ENCODE data around the gene SAMD4B.

SAMD4B gene

DNA sequence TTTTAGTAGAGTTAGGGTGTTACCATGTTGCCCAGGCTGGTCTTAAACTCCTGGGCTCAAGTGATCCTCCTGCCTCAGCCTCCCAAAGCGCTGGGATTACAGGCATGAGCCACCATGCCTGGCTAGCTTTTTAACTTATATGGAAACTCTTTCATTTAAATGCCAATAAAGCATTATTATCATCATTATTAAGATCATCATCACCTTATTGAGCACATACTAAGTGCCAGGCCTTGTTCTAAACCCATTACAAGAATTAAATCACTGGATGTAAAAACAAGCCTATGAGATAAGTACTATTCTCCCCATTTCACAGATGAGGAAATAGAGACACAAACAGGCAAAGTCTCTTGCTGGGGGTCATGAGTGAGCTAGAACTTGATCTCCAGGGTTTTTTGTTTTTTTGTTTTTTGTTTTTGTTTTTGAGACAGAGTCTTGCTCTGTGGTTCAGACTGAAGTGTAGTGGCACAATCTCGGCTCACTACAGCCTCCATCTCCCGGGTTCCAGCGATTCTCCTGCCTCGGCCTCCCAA is 7.7 kb upstream of the SAMD4B start:
- Histone ChIP-seq H4K20me1 (ENCODE audit: insufficient read depth, low read length) (no peaks in the 10 kb centered on the region), H3K9me3 (replicated peaks; ENCODE audit: insufficient read depth, low read length) (no peaks in the 10 kb centered on the region), H3K9ac (ENCODE audit: low read length) (no peak overlapping the region; the same call in 1 of the 2 replicates), H3K4me2 (ENCODE audit: low read depth, low read length) (peak overlapping the region; percentile 53; the same call in 1 of the 2 replicates), H3K36me3 (replicated peaks; ENCODE audit: insufficient read depth, low read length) (no peaks in the 10 kb centered on the region), H2AFZ (ENCODE audit: low read length) (no peak overlapping the region), H3K27ac (ENCODE audit: low read length) (no peak overlapping the region), H3K4me3 (ENCODE audit: low read length) (peak overlapping the region; percentile 73), H3K27me3 (replicated peaks; ENCODE audit: insufficient read depth, low read length) (no peaks in the 10 kb centered on the region), H3K4me1 (ENCODE audit: low read length) (no peaks in the 10 kb centered on the region; the same call in 1 of the 2 replicates), H3K9me2 (replicated peaks; ENCODE audit: insufficient read depth, low read length) (no peaks in the 10 kb centered on the region), H3K79me2 (ENCODE audit: low read length) (peaks cover 21% of the 10 kb centered on the region), H3F3A (ENCODE audit: insufficient read depth, low read length) (peaks cover 4% of the 10 kb centered on the region; the same call in 1 of the 2 replicates)
- DNase-seq: no peak
- TF ChIP-seq, protein P1, sequence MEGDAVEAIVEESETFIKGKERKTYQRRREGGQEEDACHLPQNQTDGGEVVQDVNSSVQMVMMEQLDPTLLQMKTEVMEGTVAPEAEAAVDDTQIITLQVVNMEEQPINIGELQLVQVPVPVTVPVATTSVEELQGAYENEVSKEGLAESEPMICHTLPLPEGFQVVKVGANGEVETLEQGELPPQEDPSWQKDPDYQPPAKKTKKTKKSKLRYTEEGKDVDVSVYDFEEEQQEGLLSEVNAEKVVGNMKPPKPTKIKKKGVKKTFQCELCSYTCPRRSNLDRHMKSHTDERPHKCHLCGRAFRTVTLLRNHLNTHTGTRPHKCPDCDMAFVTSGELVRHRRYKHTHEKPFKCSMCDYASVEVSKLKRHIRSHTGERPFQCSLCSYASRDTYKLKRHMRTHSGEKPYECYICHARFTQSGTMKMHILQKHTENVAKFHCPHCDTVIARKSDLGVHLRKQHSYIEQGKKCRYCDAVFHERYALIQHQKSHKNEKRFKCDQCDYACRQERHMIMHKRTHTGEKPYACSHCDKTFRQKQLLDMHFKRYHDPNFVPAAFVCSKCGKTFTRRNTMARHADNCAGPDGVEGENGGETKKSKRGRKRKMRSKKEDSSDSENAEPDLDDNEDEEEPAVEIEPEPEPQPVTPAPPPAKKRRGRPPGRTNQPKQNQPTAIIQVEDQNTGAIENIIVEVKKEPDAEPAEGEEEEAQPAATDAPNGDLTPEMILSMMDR (IDR thresholded peaks at IDR 0.05; ENCODE audit: low read length): no peak
- no peak for TF ChIP-seq EZH2 (optimal IDR thresholded peaks at IDR 0.05; ENCODE audit: low read depth, low read length)

- Histone ChIP-seq H3K9me3 (replicated peaks; ENCODE audit: insufficient read depth, low read length) (no peaks in the 10 kb centered on the region), H3K36me3 (replicated peaks; ENCODE audit: insufficient read depth, low read length) (no peaks in the 10 kb centered on the region), H2AFZ (ENCODE audit: low read length) (peak overlapping the region; percentile 32), H4K20me1 (ENCODE audit: insufficient read depth, low read length) (no peaks in the 10 kb centered on the region), H3K27me3 (replicated peaks; ENCODE audit: insufficient read depth, low read length) (no peaks in the 10 kb centered on the region), H3K4me3 (ENCODE audit: low read length) (peak overlapping the region; percentile 73), H3K4me1 (ENCODE audit: low read length) (no peaks in the 10 kb centered on the region; the same call in 1 of the 2 replicates), H3F3A (ENCODE audit: insufficient read depth, low read length) (peaks cover 4% of the 10 kb centered on the region; the same call in 1 of the 2 replicates), H3K9ac (ENCODE audit: low read length) (peak overlapping the region; percentile 72), H3K79me2 (ENCODE audit: low read length) (peaks cover 21% of the 10 kb centered on the region), H3K9me2 (replicated peaks; ENCODE audit: insufficient read depth, low read length) (no peaks in the 10 kb centered on the region), H3K27ac (ENCODE audit: low read length) (peak overlapping the region; percentile 52; the same call in 1 of the 2 replicates), H3K4me2 (ENCODE audit: low read depth, low read length) (peak overlapping the region; percentile 53)
- DNase-seq: no peak
- TF ChIP-seq EZH2phosphoT487 (IDR thresholded peaks at IDR 0.05; ENCODE audit: low read length) (no peak), EZH2 (optimal IDR thresholded peaks at IDR 0.05; ENCODE audit: low read depth, low read length) (no peak)
- TF ChIP-seq, protein P1 (IDR thresholded peaks at IDR 0.05; ENCODE audit: low read length): no peak
These were observed 7.1 kb upstream of the SAMD4B start for GRCh38 chr19:39335168-39335548.

GRCh38 chr19:39336483-39336882 is 5.7 kb upstream of the SAMD4B start:
- no peak overlapping the region; the same call in 1 of the 2 replicates for H3K27ac ChIP-seq (ENCODE audit: low read length)
- H3K9me3 ChIP-seq (replicated peaks; ENCODE audit: insufficient read depth, low read length): no peaks in the 10 kb centered on the region
- H3K79me2 ChIP-seq (ENCODE audit: low read length): peaks cover 30% of the 10 kb centered on the region
- no peaks in the 10 kb centered on the region for H4K20me1 ChIP-seq (ENCODE audit: insufficient read depth, low read length)
- H3K27me3 ChIP-seq (replicated peaks; ENCODE audit: insufficient read depth, low read length): no peaks in the 10 kb centered on the region
- H3K9me2 ChIP-seq (replicated peaks; ENCODE audit: insufficient read depth, low read length): no peaks in the 10 kb centered on the region
- H3K9ac ChIP-seq (ENCODE audit: low read length): no peak overlapping the region
- no peak for DNase-seq
- no peak overlapping the region for H3K4me3 ChIP-seq (ENCODE audit: low read length)
- H3K4me1 ChIP-seq (ENCODE audit: low read length): peaks cover 4% of the 10 kb centered on the region
- H2AFZ ChIP-seq (ENCODE audit: low read length): no peak overlapping the region
- no peak overlapping the region for H3K4me2 ChIP-seq (ENCODE audit: low read depth, low read length)
- no peaks in the 10 kb centered on the region for H3K36me3 ChIP-seq (replicated peaks; ENCODE audit: insufficient read depth, low read length)
- TF ChIP-seq EZH2 (optimal IDR thresholded peaks at IDR 0.05; ENCODE audit: low read depth, low read length): no peak
- no peak for TF ChIP-seq EZH2phosphoT487 (IDR thresholded peaks at IDR 0.05; ENCODE audit: low read length)
- TF ChIP-seq, protein P1 (IDR thresholded peaks at IDR 0.05; ENCODE audit: low read length): no peak
- H3F3A ChIP-seq (ENCODE audit: insufficient read depth, low read length): peaks cover 4% of the 10 kb centered on the region; the same call in 1 of the 2 replicates
